Heart right ventricle (tissue), 16 donors: ENCODE measurements around the gene CHMP5. TPM values are rescaled to one million over a fixed set of nuclear protein-coding genes. Genes with fewer than 3 reads are reported as not detected.

Experiments used
- ATAC-seq, 8 donors: fragments of 200-7000 bp; cut with Tn5 transposase; one replicate each; pipeline ENCODE4 v1.9.1; 2020; ENCODE audit warnings: mild to moderate bottlenecking in 8 of 8, moderate library complexity in 8 of 8, moderate number of reproducible peaks in 1 of 8
- DNase-seq, 2 donors: peaks; one replicate each; pipeline ENCODE4 v3.0.0-alpha.2; 2020
- H3K27ac ChIP-seq, 10 donors: fragments of 200-600 bp; sonication (generic) in 2 of 10; one replicate each; pipeline versions ENCODE4 v1.5.0 to v1.8.0; 2020 to 2022; ENCODE audit warnings: mild to moderate bottlenecking in 3 of 10
- H3K27me3 ChIP-seq, 7 donors: fragments of 200-600 bp; one replicate each; pipeline ENCODE4 v1.8.0; 2021 to 2022; ENCODE audit warnings: mild to moderate bottlenecking in 2 of 7
- H3K36me3 ChIP-seq, 9 donors: fragments of 200-600 bp; sonication (generic) in 1 of 9; one replicate each; pipeline versions ENCODE4 v1.5.0 to v1.8.0; 2020 to 2022; ENCODE audit warnings: mild to moderate bottlenecking in 2 of 9
- H3K4me1 ChIP-seq, 9 donors: fragments of 200-600 bp; sonication (generic) in 1 of 9; one replicate each; pipeline versions ENCODE4 v1.5.0 to v1.8.0; 2020 to 2022; ENCODE audit warnings: mild to moderate bottlenecking in 4 of 9
- H3K4me3 ChIP-seq, 10 donors: fragments of 200-600 bp; sonication (generic) in 2 of 10; one replicate each; pipeline versions ENCODE4 v1.5.0 to v1.8.0; 2020 to 2022; ENCODE audit warnings: mild to moderate bottlenecking in 7 of 10, moderate library complexity in 2 of 10
- H3K9me3 ChIP-seq, 11 donors: fragments of 200-600 bp in 10 of 11; sonication (generic) in 2 of 11; one replicate each; pipeline versions ENCODE4 v1.5.0 to v1.8.0; 2013 to 2022; ENCODE audit warnings: mild to moderate bottlenecking in 2 of 11, control low read depth in 1 of 11, moderate library complexity in 1 of 11
- CTCF ChIP-seq, 9 donors: fragments of 200-600 bp; sonication (generic) in 2 of 9; IDR thresholded peaks; one replicate each; pipeline versions ENCODE4 v1.5.0 to v1.8.0; 2021 to 2022; ENCODE audit warnings: antibody characterized with exemption in 9 of 9, mild to moderate bottlenecking in 5 of 9, moderate library complexity in 1 of 9
- whole genome bisulfite sequencing, 2 donors: extraction: QIAGEN DNeasy Blood & Tissue Kit; methylation state at CpG; one replicate each; pipeline ENCODE4 v1.1.7; 2013; ENCODE audit warnings: inconsistent platforms in 1 of 2; 5-methylcytosine and 5-hydroxymethylcytosine counted together
- intact Hi-C, 10 donors: fragments of 100-400 bp; cut with DNase I; formaldehyde crosslinking; loops; one replicate each; pipeline versions ENCODE4 v1.11.1 to v1.14.2; 2022
- polyA plus RNA-seq, 2 donors: library from polyadenylated mRNA; stranded (reverse); fragments of 200-250 nt; gene quantifications; one replicate each; pipeline ENCODE4 v1.2.3, GENCODE V29; 2013
- total RNA-seq, 10 donors: library from RNA; stranded (reverse); fragmentation: NEBNext Ultra II Directional in 3 of 10; extraction: Animal tissue kit (Norgen Biotek cat#: 25700) in 3 of 10; gene quantifications; one replicate each; pipeline versions ENCODE4 v1.2.1 to v1.2.4, GENCODE V29; 2021 to 2023
- donor health status: Arrhythmogenic right ventricular cardiomyopathy.
- donor health status: ischemic (EF 13 %, LVEDD 7.1; RV severe dilation, severe dysfunction).
- donor health status: healthy with polysubstance abuse.
- donor health status: DM: no; HTN: yes; CAD: no.
- donor health status: DM: no; HTN: no; CAD: no.
- donor health status: ischemic (EF 25% LVEDD 6.9; RV normal size, moderate dysfunction).
- donor health status: ischemic (EF 25% LVEDD 5.7; RV mildly dilated, moderate dysfunction).
- donor health status: healthy.
- donor health status: DM: yes; HTN: yes; CAD: no.
- donor health status: Ischemic cardiomyopathy.
- donor health status: ischemic (EF 35%, LVEDD 5.7; RV mildly dilated, moderate dysfunction).
- donor health status: nonischemic (EF 11% LVEDD 7.7; RV severe dilation, severe dysfunction).
- donor health status: DM: yes; HTN: yes; CAD: no.
- donor health status: PGD.
- donor health status: ischemic (EF 29% LVEDD 5.4; RV normal size, mild dysfunction).
- donor health status: nonischemic (EF 23%, LVEDD 6.1; RV moderate dilation, normal function).

The CHMP5 gene
- total and polyA plus RNA-seq, 12 donors: 24.1 to 57.2 (median 53.5) TPM

GRCh38 chr9:33231623-33231942 lies 33.3 kb upstream of the CHMP5 start:
- H3K27ac ChIP-seq: no peak overlapping the region
- intact Hi-C loops: no loop called here
- WGBS, 2 donors: 88 to 90% methylated on average over 2 of the region's 2 CpGs
- no peak for ATAC-seq
- H3K4me3 ChIP-seq: no peak overlapping the region
- H3K36me3 ChIP-seq: no peaks in the 10 kb centered on the region
- H3K9me3 ChIP-seq: no peaks in the 10 kb centered on the region
- no peak for TF ChIP-seq CTCF (IDR thresholded peaks at IDR 0.05)
- H3K4me1 ChIP-seq: no peaks in the 10 kb centered on the region
- DNase-seq: no peak
- no peaks in the 10 kb centered on the region for H3K27me3 ChIP-seq

GRCh38 chr9:33232815-33233214 lies 32.0 kb upstream of the CHMP5 start:
- no peaks in the 10 kb centered on the region for H3K27me3 ChIP-seq
- H3K36me3 ChIP-seq: no peaks in the 10 kb centered on the region
- no peak for TF ChIP-seq CTCF (IDR thresholded peaks at IDR 0.05)
- no peaks in the 10 kb centered on the region for H3K9me3 ChIP-seq
- H3K27ac ChIP-seq: no peak overlapping the region
- intact Hi-C loops: no loop called here
- WGBS, 2 donors: 91 to 94% methylated on average over 6 of the region's 6 CpGs
- H3K4me1 ChIP-seq: no peaks in the 10 kb centered on the region
- ATAC-seq (no peak), DNase-seq (no peak)
- no peak overlapping the region for H3K4me3 ChIP-seq

GRCh38 chr9:33233626-33234342 lies 31.1 kb upstream of the CHMP5 start:
- no peak overlapping the region for H3K4me3 ChIP-seq
- intact Hi-C loops: no loop called here
- H3K27ac ChIP-seq: no peak overlapping the region
- no peaks in the 10 kb centered on the region for H3K9me3 ChIP-seq
- 40 to 53% methylated on average over 1 of the region's 1 CpG for WGBS, 2 donors
- no peak for ATAC-seq
- DNase-seq: no peak
- H3K4me1 ChIP-seq: no peaks in the 10 kb centered on the region
- H3K36me3 ChIP-seq: no peaks in the 10 kb centered on the region
- no peak for TF ChIP-seq CTCF (IDR thresholded peaks at IDR 0.05)
- no peaks in the 10 kb centered on the region for H3K27me3 ChIP-seq

- Histone ChIP-seq H3K4me1 (peaks cover 0 to 8% (median 4%) of the 10 kb centered on the region in 9 donors), H3K27me3 (no peaks in the 10 kb centered on the region), H3K27ac (no peak overlapping the region), H3K36me3 (no peaks in the 10 kb centered on the region), H3K9me3 (no peaks in the 10 kb centered on the region), H3K4me3 (no peak overlapping the region)
- intact Hi-C loops: no loop called here
- WGBS, 2 donors: 78 to 82% methylated on average over 9 of the region's 9 CpGs
- ATAC-seq (no peak), DNase-seq (no peak)
- no peak for TF ChIP-seq CTCF (IDR thresholded peaks at IDR 0.05)
These were observed 30.1 kb upstream of the CHMP5 start for GRCh38 chr9:33234511-33235467.
